Skeletal muscle tissue (tissue), 4 donors: ENCODE measurements around the gene ARHGAP40. TPM values are rescaled to one million over a fixed set of nuclear protein-coding genes. Genes with fewer than 3 reads are reported as not detected.

Experiments used
- H3K27ac ChIP-seq: one replicate; pipeline ENCODE4 v1.7.0; 2013; ENCODE audit warnings: mild to moderate bottlenecking, low read depth, low read length, inconsistent platforms
- H3K27me3 ChIP-seq, 3 donors: one replicate each; pipeline ENCODE4 v1.7.0; 2013; ENCODE audit warnings: low read length in 3 of 3; ENCODE audit not compliant: control insufficient read depth in 3 of 3, insufficient read depth in 3 of 3
- H3K36me3 ChIP-seq, 3 donors: one replicate each; pipeline ENCODE4 v1.7.0; 2013; ENCODE audit warnings: low read length in 3 of 3; ENCODE audit not compliant: control insufficient read depth in 3 of 3, insufficient read depth in 3 of 3
- H3K4me1 ChIP-seq, 3 donors: one replicate each; pipeline ENCODE4 v1.7.0; 2013; ENCODE audit warnings: low read length in 3 of 3, mild to moderate bottlenecking in 3 of 3; ENCODE audit not compliant: control insufficient read depth in 3 of 3, insufficient read depth in 3 of 3
- H3K4me3 ChIP-seq, 3 donors: one replicate each; pipeline ENCODE4 v1.7.0; 2013; ENCODE audit warnings: low read length in 3 of 3
- H3K9ac ChIP-seq, 3 donors: one replicate each; pipeline ENCODE4 v1.7.0; 2013; ENCODE audit warnings: low read length in 3 of 3, mild to moderate bottlenecking in 3 of 3, moderate library complexity in 2 of 3, low read depth in 1 of 3
- H3K9me3 ChIP-seq, 3 donors: one replicate each; pipeline ENCODE4 v1.7.0; 2013; ENCODE audit warnings: low read length in 3 of 3; ENCODE audit not compliant: control insufficient read depth in 3 of 3
- total RNA-seq: library from RNA; depleted of rRNA; stranded (reverse); fragments of >200 nt; gene quantifications from one replicate; pipeline ENCODE4 v1.2.3, GENCODE V29; 2014
- donor health status: Osteomylitis.

Gene ARHGAP40
- total RNA-seq, 1 donor from 2014 or later, result not detected

GRCh38 chr20:38659597-38659880 lies 57.9 kb downstream of the ARHGAP40 start:
- Histone ChIP-seq H3K36me3 (no peaks in the 10 kb centered on the region), H3K27ac (no peak overlapping the region), H3K4me1 (no peaks in the 10 kb centered on the region), H3K27me3 (peaks cover 21 to 41% (median 33%) of the 10 kb centered on the region in 3 donors), H3K9ac (no peak overlapping the region), H3K9me3 (peaks cover 0 to 3% (median 0%) of the 10 kb centered on the region in 3 donors), H3K4me3 (no peak overlapping the region)

- Histone ChIP-seq H3K4me1 (no peaks in the 10 kb centered on the region), H3K36me3 (no peaks in the 10 kb centered on the region), H3K4me3 (no peak overlapping the region), H3K9ac (no peak overlapping the region), H3K27me3 (peaks cover 21 to 32% (median 29%) of the 10 kb centered on the region in 3 donors), H3K9me3 (peaks cover 0 to 3% (median 0%) of the 10 kb centered on the region in 3 donors), H3K27ac (no peak overlapping the region)
Observed at GRCh38 chr20:38660429-38660828, 58.8 kb downstream of the ARHGAP40 start.

- Histone ChIP-seq H3K27me3 (peaks cover 4 to 19% (median 10%) of the 10 kb centered on the region in 3 donors), H3K36me3 (no peaks in the 10 kb centered on the region), H3K4me3 (no peak overlapping the region), H3K4me1 (peaks cover 0 to 12% (median 10%) of the 10 kb centered on the region in 3 donors), H3K9ac (no peak overlapping the region), H3K9me3 (peaks cover 0 to 3% (median 0%) of the 10 kb centered on the region in 3 donors), H3K27ac (no peak overlapping the region)
Observed at GRCh38 chr20:38663660-38664059, 62.1 kb downstream of the ARHGAP40 start.

- H3K9me3 ChIP-seq, result peaks cover 0 to 3% (median 0%) of the 10 kb centered on the region in 3 donors
- H3K4me1 ChIP-seq, result peaks cover 0 to 12% (median 10%) of the 10 kb centered on the region in 3 donors
- no peak overlapping the region for H3K4me3 ChIP-seq
- no peaks in the 10 kb centered on the region for H3K36me3 ChIP-seq
- H3K9ac ChIP-seq, result no peak overlapping the region
- H3K27me3 ChIP-seq, result peaks cover 0 to 15% (median 5%) of the 10 kb centered on the region in 3 donors
- H3K27ac ChIP-seq, result no peak overlapping the region
Observed at GRCh38 chr20:38664284-38664683, 62.7 kb downstream of the ARHGAP40 start.

- no peak overlapping the region for H3K9ac ChIP-seq
- peaks cover 0 to 12% (median 10%) of the 10 kb centered on the region in 3 donors for H3K4me1 ChIP-seq
- no peaks in the 10 kb centered on the region for H3K36me3 ChIP-seq
- H3K27me3 ChIP-seq, result peaks cover 0 to 19% (median 5%) of the 10 kb centered on the region in 3 donors
- H3K9me3 ChIP-seq, result peaks cover 0 to 3% (median 0%) of the 10 kb centered on the region in 3 donors
- H3K27ac ChIP-seq, result no peak overlapping the region
- H3K4me3 ChIP-seq, result no peak overlapping the region
Observed at GRCh38 chr20:38665094-38665493, 63.5 kb downstream of the ARHGAP40 start.

GRCh38 chr20:38665506-38666285 lies 64.1 kb downstream of the ARHGAP40 start:
- Histone ChIP-seq H3K27me3 (peaks cover 4 to 22% (median 8%) of the 10 kb centered on the region in 3 donors), H3K4me1 (peaks cover 0 to 12% (median 10%) of the 10 kb centered on the region in 3 donors), H3K27ac (no peak overlapping the region)

GRCh38 chr20:38667417-38667956 lies 65.9 kb downstream of the ARHGAP40 start:
- H3K4me1 ChIP-seq, result peaks cover 0 to 12% (median 10%) of the 10 kb centered on the region in 3 donors
- no peaks in the 10 kb centered on the region for H3K36me3 ChIP-seq
- H3K4me3 ChIP-seq, result no peak overlapping the region
- H3K27me3 ChIP-seq, result peaks cover 22 to 39% (median 25%) of the 10 kb centered on the region in 3 donors
- H3K9me3 ChIP-seq, result peaks cover 0 to 3% (median 0%) of the 10 kb centered on the region in 3 donors
- no peak overlapping the region for H3K9ac ChIP-seq
- H3K27ac ChIP-seq, result no peak overlapping the region

More at GRCh38 chr20:38665506-38666285, 64.1 kb downstream of the ARHGAP40 start:
- no peak overlapping the region for H3K9ac ChIP-seq
- no peak overlapping the region for H3K4me3 ChIP-seq
- no peaks in the 10 kb centered on the region for H3K36me3 ChIP-seq
- peaks cover 0 to 3% (median 0%) of the 10 kb centered on the region in 3 donors for H3K9me3 ChIP-seq

- peaks cover 37 to 51% (median 42%) of the 10 kb centered on the region in 3 donors for H3K27me3 ChIP-seq
- H3K9ac ChIP-seq, result no peak overlapping the region
- H3K9me3 ChIP-seq, result no peaks in the 10 kb centered on the region
Observed at GRCh38 chr20:38669688-38670087, 68.1 kb downstream of the ARHGAP40 start.

GRCh38 chr20:38670786-38671185 lies 69.2 kb downstream of the ARHGAP40 start:
- Histone ChIP-seq H3K27me3 (peaks cover 45 to 54% (median 46%) of the 10 kb centered on the region in 3 donors), H3K4me1 (peaks cover 7 to 18% (median 18%) of the 10 kb centered on the region in 3 donors), H3K9ac (no peak overlapping the region), H3K9me3 (no peaks in the 10 kb centered on the region), H3K36me3 (no peaks in the 10 kb centered on the region), H3K27ac (no peak overlapping the region), H3K4me3 (no peak overlapping the region)

More at GRCh38 chr20:38669688-38670087, 68.1 kb downstream of the ARHGAP40 start:
- Histone ChIP-seq H3K4me3 (no peak overlapping the region), H3K36me3 (no peaks in the 10 kb centered on the region), H3K4me1 (peaks cover 7 to 19% (median 18%) of the 10 kb centered on the region in 3 donors), H3K27ac (no peak overlapping the region)

- peaks cover 7 to 14% (median 14%) of the 10 kb centered on the region in 3 donors for H3K4me1 ChIP-seq
- H3K9me3 ChIP-seq, result no peaks in the 10 kb centered on the region
- H3K36me3 ChIP-seq, result no peaks in the 10 kb centered on the region
- peaks cover 45 to 54% (median 46%) of the 10 kb centered on the region in 3 donors for H3K27me3 ChIP-seq
- no peak overlapping the region for H3K4me3 ChIP-seq
- no peak overlapping the region for H3K9ac ChIP-seq
- H3K27ac ChIP-seq, result no peak overlapping the region
Observed at GRCh38 chr20:38671186-38671585, 69.6 kb downstream of the ARHGAP40 start.
